ENCODE data around the gene PGD.
"Not testable (repeated sequence)": the region's sequence is repeated elsewhere in the genome, so short reads cannot be mapped to it uniquely, and the experiment has no call there.

PGD gene

GRCh38 chr1:10438677-10439163 is 39.9 kb downstream of the PGD start:
- DNase-seq: no peak

- DNase-seq: no peak
Measured at GRCh38 chr1:10440305-10440704, 41.4 kb downstream of the PGD start.

GRCh38 chr1:10440794-10441193 is 41.9 kb downstream of the PGD start:
- no peak for DNase-seq

GRCh38 chr1:10444248-10444647 is 45.4 kb downstream of the PGD start:
- DNase-seq: no peak

GRCh38 chr1:10444795-10445397 is 46.0 kb downstream of the PGD start:
- DNase-seq: no peak

- no peak for DNase-seq
Measured at GRCh38 chr1:10446790-10447422, 48.0 kb downstream of the PGD start.

GRCh38 chr1:10449751-10450150 is 50.9 kb downstream of the PGD start, which contains the start of gene CORT:
Gene CORT, plus strand, starts transcription at chr1:10450031. Its CDS starts 193 bp downstream, at chr1:10450224.
- DNase-seq: no peak

GRCh38 chr1:10450156-10450814 is 51.4 kb downstream of the PGD start:
- no peak for DNase-seq

GRCh38 chr1:10450836-10451235 is 52.0 kb downstream of the PGD start:
- no peak for DNase-seq

GRCh38 chr1:10451287-10451686 is 52.4 kb downstream of the PGD start:
- DNase-seq: no peak

- no peak for DNase-seq
Measured at GRCh38 chr1:10456048-10456447, 57.2 kb downstream of the PGD start.

GRCh38 chr1:10456661-10457060 is 57.8 kb downstream of the PGD start:
- DNase-seq: no peak

- not testable (repeated sequence) for DNase-seq
Measured at GRCh38 chr1:10457462-10457861, 58.6 kb downstream of the PGD start.

- DNase-seq: no peak
Measured at GRCh38 chr1:10457875-10458274, 59.0 kb downstream of the PGD start.

- DNase-seq: no peak
Measured at GRCh38 chr1:10459184-10459583, 60.3 kb downstream of the PGD start.

GRCh38 chr1:10467078-10467477 is 68.2 kb downstream of the PGD start:
- DNase-seq: no peak

GRCh38 chr1:10470043-10470442 is 71.2 kb downstream of the PGD start:
- DNase-seq: no peak

Measured in CD4-positive, alpha-beta T cell treated with Interferon alpha-2 for 1 hour (primary cell).